C4-2B (cell line): Measurements from ENCODE around the gene COL3A1.

Source experiments
- ZFX ChIP-seq: fragments of 450-650 bp; IDR thresholded peaks from 2 replicates; pipeline ENCODE4 v1.6.1; 2017
- TF ChIP-seq, protein P1 (sequence below): fragments of 450-650 bp; conservative IDR thresholded peaks from 2 replicates; pipeline ENCODE4 v1.5.1; 2017; ENCODE audit warnings: mild to moderate bottlenecking

DNA sequence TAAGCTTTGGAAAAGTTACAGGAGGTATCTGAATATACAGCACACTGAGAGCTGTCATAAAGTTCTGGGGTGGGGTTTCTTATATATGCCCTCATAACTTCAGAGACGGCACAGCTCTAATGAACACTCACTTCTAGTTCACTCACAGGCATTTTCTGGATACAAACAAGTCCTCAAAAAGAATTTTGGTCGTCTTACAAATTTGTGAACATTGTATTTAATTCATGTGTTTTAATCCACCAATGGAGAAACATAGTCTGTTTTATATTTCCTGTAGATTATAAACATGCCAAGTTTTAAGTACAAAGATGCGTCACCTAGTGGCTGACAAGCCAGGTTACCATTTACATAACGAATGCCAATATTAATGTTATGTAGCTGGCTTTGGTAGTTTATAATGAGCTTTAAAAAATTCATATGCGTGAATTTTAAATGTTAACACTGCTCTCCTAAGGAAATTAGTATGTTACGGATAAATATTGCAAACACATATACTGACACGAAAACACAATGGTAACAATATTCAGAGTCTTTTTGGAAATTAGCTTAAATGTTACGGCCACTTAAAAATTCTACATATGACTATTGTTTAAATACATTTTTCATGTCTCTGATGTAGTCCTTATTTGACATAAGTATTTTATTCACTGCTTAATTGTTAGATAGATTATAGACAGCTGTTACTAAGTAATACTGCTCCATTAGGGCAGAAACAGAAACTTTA, 2.5 kb downstream of the COL3A1 start:
- TF ChIP-seq, protein P1, sequence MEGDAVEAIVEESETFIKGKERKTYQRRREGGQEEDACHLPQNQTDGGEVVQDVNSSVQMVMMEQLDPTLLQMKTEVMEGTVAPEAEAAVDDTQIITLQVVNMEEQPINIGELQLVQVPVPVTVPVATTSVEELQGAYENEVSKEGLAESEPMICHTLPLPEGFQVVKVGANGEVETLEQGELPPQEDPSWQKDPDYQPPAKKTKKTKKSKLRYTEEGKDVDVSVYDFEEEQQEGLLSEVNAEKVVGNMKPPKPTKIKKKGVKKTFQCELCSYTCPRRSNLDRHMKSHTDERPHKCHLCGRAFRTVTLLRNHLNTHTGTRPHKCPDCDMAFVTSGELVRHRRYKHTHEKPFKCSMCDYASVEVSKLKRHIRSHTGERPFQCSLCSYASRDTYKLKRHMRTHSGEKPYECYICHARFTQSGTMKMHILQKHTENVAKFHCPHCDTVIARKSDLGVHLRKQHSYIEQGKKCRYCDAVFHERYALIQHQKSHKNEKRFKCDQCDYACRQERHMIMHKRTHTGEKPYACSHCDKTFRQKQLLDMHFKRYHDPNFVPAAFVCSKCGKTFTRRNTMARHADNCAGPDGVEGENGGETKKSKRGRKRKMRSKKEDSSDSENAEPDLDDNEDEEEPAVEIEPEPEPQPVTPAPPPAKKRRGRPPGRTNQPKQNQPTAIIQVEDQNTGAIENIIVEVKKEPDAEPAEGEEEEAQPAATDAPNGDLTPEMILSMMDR: peak; percentile 62
- TF ChIP-seq ZFX: no peak
